Naive B cell (primary cell): Measurements from ENCODE around the gene PFKFB3. TPM values are rescaled to one million over a fixed set of nuclear protein-coding genes. Genes with fewer than 3 reads are reported as not detected.
A peak's percentile ranks its signal among the peaks of the same experiment; 100 is the strongest.
"Not testable (repeated sequence)": the region's sequence is repeated elsewhere in the genome, so short reads cannot be mapped to it uniquely, and the experiment has no call there.

ENCODE experiments used
- ATAC-seq, 2 donors: fragments of 150-1000 bp; cut with Tn5 transposase; 2 replicates each; pipeline ENCODE4 v1.10.0; 2021; ENCODE audit warnings: low read depth in 2 of 2, mild to moderate bottlenecking in 2 of 2, moderate library complexity in 2 of 2
- DNase-seq: peaks from one replicate; pipeline ENCODE4 v3.0.0; 2022
- H3K27ac Mint-ChIP-seq, 6 donors: one replicate each; pipeline ENCODE4 v1.8.0; 2020 to 2022; ENCODE audit warnings: mild to moderate bottlenecking in 6 of 6, mixed read lengths in 6 of 6, moderate library complexity in 5 of 6, inconsistent platforms in 2 of 6
- H3K27me3 Mint-ChIP-seq, 3 donors: one replicate each; pipeline ENCODE4 v1.8.0; 2021 to 2022; ENCODE audit warnings: mixed read lengths in 3 of 3, mild to moderate bottlenecking in 1 of 3
- H3K36me3 Mint-ChIP-seq, 2 donors: one replicate each; pipeline ENCODE4 v1.8.0; 2020 to 2022; ENCODE audit warnings: mixed read lengths in 2 of 2, inconsistent platforms in 1 of 2, mild to moderate bottlenecking in 1 of 2
- H3K4me1 Mint-ChIP-seq, 3 donors: one replicate each; pipeline ENCODE4 v1.8.0; 2020 to 2022; ENCODE audit warnings: mixed read lengths in 3 of 3, inconsistent platforms in 1 of 3, mild to moderate bottlenecking in 1 of 3, moderate library complexity in 1 of 3
- H3K4me3 Mint-ChIP-seq, 8 donors: one replicate each; pipeline ENCODE4 v1.8.0; 2020 to 2022; ENCODE audit warnings: mild to moderate bottlenecking in 8 of 8, mixed read lengths in 8 of 8, moderate library complexity in 8 of 8, inconsistent platforms in 2 of 8
- H3K9me3 Mint-ChIP-seq, 7 donors: one replicate each; pipeline ENCODE4 v1.8.0; 2020 to 2022; ENCODE audit warnings: mixed read lengths in 7 of 7, mild to moderate bottlenecking in 5 of 7, inconsistent platforms in 2 of 7, moderate library complexity in 1 of 7
- polyA plus RNA-seq, 6 donors: library from polyadenylated mRNA; unstranded; fragments of 300-500 nt; fragmentation: Illumina TruSeq; gene quantifications; one replicate each; pipeline ENCODE4 v1.2.3, GENCODE V29; 2021; ENCODE audit warnings: low read depth in 6 of 6

The PFKFB3 gene
- polyA plus RNA-seq, 6 donors from 2014 or later = 2.4 to 8.8 (median 3.3) TPM

DNA sequence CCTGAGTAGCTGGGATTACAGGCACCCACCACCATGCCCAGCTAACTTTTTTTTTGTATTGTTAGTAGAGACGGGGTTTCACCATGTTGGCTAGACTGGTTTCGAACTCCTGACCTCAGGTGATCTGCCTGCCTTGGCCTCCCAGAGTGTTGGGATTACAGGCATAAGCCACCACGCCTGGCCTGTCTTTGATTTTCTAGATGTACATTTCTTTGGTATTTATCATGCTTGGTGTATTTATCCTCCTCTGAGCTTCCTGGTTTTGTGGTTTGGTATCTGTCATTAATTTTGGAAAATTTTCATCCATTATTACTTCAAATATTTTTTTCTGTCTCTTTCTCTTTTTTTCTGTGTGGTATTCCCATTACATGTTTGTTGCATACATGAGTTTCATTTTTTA lies 87.9 kb downstream of the PFKFB3 start:
- not testable (repeated sequence) for H3K27me3 Mint-ChIP-seq, H3K9me3 Mint-ChIP-seq, ATAC-seq, H3K27ac Mint-ChIP-seq, H3K36me3 Mint-ChIP-seq, H3K4me3 Mint-ChIP-seq, DNase-seq
- peaks cover 7 to 15% (median 12%) of the 10 kb centered on the region in 3 donors for H3K4me1 Mint-ChIP-seq

DNA sequence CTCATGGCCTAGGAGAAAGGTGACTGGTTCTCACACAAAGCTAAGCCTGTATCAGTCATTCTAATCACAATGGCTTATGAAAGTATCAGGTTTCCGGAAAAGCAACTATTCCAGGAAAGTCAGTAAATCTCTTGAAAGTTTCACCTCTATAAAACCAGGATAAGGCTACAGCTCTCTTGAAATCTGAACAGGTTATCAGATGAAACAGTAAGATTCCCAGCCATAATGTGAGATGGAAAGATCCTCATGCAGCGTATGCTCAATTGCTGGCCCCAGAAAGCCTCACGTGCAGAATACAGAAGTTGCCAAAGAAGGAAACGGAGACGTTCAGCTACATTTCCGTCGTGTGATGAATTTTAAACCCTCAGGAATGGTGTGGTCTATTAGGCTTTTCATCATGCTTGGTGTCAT lies 90.0 kb downstream of the PFKFB3 start:
- Mint-ChIP-seq H3K36me3 (peaks cover 0 to 7% of the 10 kb centered on the region in 2 donors), H3K9me3 (peaks cover 0 to 7% (median 0%) of the 10 kb centered on the region in 7 donors), H3K27me3 (no peaks in the 10 kb centered on the region), H3K4me3 (no peak overlapping the region), H3K27ac (no peak overlapping the region), H3K4me1 (peaks cover 7 to 35% (median 24%) of the 10 kb centered on the region in 3 donors)
- no peak for ATAC-seq
- DNase-seq = no peak

DNA sequence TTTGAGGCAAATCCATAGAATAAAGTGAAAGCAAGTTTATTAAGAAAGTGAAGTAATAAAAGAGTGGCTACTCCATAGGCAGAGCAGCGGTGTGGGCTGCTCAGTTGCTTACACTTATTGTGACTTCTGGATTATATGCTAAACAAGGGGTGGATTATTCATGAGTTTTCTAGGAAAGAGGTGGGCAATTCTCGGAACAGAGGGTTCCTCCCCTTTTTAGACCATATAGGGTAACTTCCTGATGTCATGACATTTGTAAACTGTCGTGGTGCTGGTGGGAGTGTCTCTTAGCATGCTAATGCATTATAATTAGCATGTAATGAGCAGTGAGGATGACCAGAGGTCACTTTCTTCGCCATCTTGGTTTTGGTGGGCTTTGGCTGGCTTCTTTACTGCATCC lies 93.7 kb downstream of the PFKFB3 start:
- H3K4me3 Mint-ChIP-seq, H3K9me3 Mint-ChIP-seq, ATAC-seq, DNase-seq, H3K27me3 Mint-ChIP-seq, H3K36me3 Mint-ChIP-seq: not testable (repeated sequence)
- Mint-ChIP-seq H3K27ac (peak overlapping the region in 3 of 6 donors; percentile 7 to 61 (median 44)), H3K4me1 (peaks cover 24 to 57% (median 52%) of the 10 kb centered on the region in 3 donors)

DNA sequence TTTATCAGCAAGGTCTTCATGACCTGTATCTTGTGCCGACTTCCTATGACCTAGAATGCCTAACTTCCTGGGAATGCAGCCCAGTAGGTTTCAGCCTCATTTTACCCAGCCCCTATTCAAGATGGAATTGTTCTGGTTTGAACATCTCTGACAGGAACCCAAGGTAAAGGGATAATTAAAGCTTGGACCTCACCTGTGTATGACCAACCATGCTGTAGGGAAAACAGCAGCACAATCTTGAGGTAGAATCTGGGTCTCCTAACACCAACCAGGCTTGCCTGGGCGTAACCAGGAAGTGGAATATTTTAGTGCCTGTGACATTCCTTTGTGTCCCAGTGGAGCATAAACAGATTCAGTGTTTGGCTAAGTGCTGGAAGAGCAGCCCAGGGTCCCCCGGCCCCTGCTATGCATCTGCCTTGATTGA lies 94.1 kb downstream of the PFKFB3 start:
- H3K9me3 Mint-ChIP-seq = peaks cover 0 to 7% (median 0%) of the 10 kb centered on the region in 7 donors
- peaks cover 28 to 57% (median 56%) of the 10 kb centered on the region in 3 donors for H3K4me1 Mint-ChIP-seq
- H3K27ac Mint-ChIP-seq = peak overlapping the region in 4 of 6 donors; percentile 44 to 92 (median 65)
- DNase-seq = no peak
- H3K36me3 Mint-ChIP-seq = peaks cover 0 to 7% of the 10 kb centered on the region in 2 donors
- H3K4me3 Mint-ChIP-seq = no peak overlapping the region
- no peak for ATAC-seq
- H3K27me3 Mint-ChIP-seq = no peaks in the 10 kb centered on the region

DNA sequence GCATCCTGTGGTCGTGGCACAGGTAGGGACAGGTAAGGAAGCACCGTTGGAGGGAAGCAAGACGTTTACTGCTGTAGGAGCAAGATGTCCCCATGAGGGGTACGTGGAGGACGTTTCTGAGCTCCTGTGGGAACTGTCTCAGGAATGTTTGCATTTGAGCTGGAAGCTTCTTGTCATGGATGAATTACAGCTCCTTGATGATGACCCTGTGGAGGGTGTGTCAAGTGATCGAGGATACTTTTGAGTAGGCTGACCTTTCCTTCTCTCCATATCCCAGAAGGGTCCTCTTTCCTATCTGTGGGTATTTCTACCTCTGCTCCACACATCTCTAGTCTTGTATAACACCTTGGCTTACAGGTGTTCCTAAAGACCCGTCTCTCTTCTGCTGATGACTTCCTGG lies 94.8 kb downstream of the PFKFB3 start:
- Mint-ChIP-seq H3K9me3 (peaks cover 0 to 7% (median 0%) of the 10 kb centered on the region in 7 donors), H3K4me3 (no peak overlapping the region), H3K27ac (peak overlapping the region in 4 of 6 donors; percentile 18 to 92 (median 56)), H3K27me3 (no peaks in the 10 kb centered on the region), H3K36me3 (peaks cover 0 to 7% of the 10 kb centered on the region in 2 donors), H3K4me1 (peaks cover 28 to 56% (median 54%) of the 10 kb centered on the region in 3 donors)
- ATAC-seq (no peak), DNase-seq (no peak)

DNA sequence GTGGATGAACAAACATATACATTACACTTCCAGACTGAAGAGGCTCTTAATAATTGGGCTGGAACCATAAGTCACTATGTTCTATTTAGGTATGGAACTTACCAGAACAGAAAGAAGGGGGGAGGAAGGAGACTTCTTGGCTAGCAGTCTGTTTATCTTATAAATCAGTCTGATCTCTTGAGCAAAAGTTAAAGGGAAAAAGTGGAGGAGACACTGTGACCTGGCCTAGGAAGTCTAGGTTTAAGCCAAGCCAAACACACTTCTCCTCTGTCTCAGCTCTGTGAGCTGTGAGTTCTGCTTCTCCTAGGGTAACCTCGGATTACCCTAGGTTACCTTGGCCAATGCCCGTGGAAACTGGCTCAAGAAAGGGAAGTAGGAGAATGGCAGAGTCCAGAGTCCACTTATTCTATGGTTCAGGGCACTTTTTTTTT lies 95.2 kb downstream of the PFKFB3 start:
- H3K9me3 Mint-ChIP-seq = peaks cover 0 to 7% (median 1%) of the 10 kb centered on the region in 7 donors
- no peaks in the 10 kb centered on the region for H3K27me3 Mint-ChIP-seq
- ATAC-seq (no peak), DNase-seq (no peak)
- peak overlapping the region in 3 of 6 donors; percentile 2 to 42 (median 18) for H3K27ac Mint-ChIP-seq
- peaks cover 0 to 7% of the 10 kb centered on the region in 2 donors for H3K36me3 Mint-ChIP-seq
- peaks cover 32 to 61% (median 55%) of the 10 kb centered on the region in 3 donors for H3K4me1 Mint-ChIP-seq
- peak overlapping the region in 1 of 8 donors; percentile 68 for H3K4me3 Mint-ChIP-seq

DNA sequence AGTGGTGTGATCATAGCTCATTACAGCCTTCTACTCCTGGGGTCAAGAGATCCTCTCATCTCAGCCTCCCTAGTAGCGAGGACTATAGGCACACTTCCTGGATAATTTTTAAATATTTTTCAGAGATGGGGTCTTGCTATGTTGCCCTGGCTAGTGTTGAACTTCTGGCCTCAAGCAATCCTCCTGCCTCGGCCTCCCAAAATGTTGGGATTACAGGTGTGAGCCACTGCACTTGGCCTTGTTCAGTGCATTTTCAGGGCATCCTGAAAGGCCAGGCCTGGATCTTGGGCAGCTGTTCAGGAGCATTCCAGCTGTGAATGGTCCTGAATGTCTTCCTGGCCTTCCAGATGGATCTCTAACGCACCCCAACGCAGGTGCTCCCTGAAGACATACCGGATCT lies 95.7 kb downstream of the PFKFB3 start:
- Mint-ChIP-seq H3K4me3 (no peak overlapping the region), H3K27me3 (no peaks in the 10 kb centered on the region), H3K9me3 (peaks cover 0 to 7% (median 1%) of the 10 kb centered on the region in 7 donors), H3K4me1 (peaks cover 35 to 65% (median 60%) of the 10 kb centered on the region in 3 donors), H3K36me3 (peaks cover 0 to 7% of the 10 kb centered on the region in 2 donors), H3K27ac (peak overlapping the region in 1 of 6 donors; percentile 18)
- DNase-seq = no peak
- ATAC-seq = no peak

DNA sequence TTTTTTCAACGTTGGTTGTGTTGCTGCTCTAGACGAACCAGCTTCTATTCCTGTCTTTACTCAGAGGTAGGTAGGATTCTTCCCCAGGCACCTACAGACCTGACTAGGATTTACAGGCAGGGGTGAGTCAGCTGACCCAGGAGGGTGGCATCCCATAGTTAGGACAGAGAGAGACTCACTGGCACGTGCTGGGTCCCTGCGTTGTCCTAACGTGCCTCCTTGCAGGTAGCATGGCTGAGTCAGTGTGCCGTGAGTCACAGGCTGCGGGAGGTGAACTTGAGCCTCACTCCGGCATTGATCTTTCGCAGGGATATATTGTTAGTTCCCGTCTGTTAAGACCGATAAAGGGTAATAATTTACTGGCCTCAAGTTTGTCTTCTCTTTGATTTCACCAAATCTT lies 96.5 kb downstream of the PFKFB3 start:
- Mint-ChIP-seq H3K9me3 (peaks cover 0 to 7% (median 0%) of the 10 kb centered on the region in 7 donors), H3K36me3 (peaks cover 0 to 3% of the 10 kb centered on the region in 2 donors), H3K4me3 (peak overlapping the region in 1 of 8 donors; percentile 47), H3K27me3 (no peaks in the 10 kb centered on the region), H3K27ac (peak overlapping the region in 3 of 6 donors; percentile 33 to 96 (median 92)), H3K4me1 (peaks cover 30 to 71% (median 60%) of the 10 kb centered on the region in 3 donors)
- ATAC-seq = no peak
- no peak for DNase-seq

DNA sequence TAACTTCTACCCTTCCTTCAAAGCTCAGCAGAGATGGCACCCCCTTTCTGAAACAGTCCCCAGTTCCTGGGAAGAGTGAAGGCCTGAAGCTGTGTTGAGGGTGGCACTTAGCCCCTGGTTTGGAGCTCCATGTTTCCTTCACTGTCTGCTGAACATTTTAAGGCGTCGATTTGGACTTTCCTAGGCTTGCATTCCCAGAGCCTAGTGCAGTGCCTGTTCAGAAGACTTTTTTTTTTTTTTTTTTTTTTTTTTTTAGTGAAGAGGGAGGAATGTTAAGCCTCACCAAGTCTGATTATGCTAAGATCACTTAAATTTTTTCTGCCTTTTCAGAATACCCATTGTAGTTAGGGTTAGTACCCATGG lies 97.0 kb downstream of the PFKFB3 start:
- Mint-ChIP-seq H3K4me1 (peaks cover 28 to 70% (median 57%) of the 10 kb centered on the region in 3 donors), H3K27ac (peak overlapping the region; percentile 74 to 97 (median 94)), H3K27me3 (no peaks in the 10 kb centered on the region), H3K4me3 (peak overlapping the region in 7 of 8 donors; percentile 1 to 87 (median 75)), H3K36me3 (no peaks in the 10 kb centered on the region), H3K9me3 (peaks cover 0 to 3% (median 0%) of the 10 kb centered on the region in 7 donors)
- DNase-seq (no peak), ATAC-seq (no peak)

DNA sequence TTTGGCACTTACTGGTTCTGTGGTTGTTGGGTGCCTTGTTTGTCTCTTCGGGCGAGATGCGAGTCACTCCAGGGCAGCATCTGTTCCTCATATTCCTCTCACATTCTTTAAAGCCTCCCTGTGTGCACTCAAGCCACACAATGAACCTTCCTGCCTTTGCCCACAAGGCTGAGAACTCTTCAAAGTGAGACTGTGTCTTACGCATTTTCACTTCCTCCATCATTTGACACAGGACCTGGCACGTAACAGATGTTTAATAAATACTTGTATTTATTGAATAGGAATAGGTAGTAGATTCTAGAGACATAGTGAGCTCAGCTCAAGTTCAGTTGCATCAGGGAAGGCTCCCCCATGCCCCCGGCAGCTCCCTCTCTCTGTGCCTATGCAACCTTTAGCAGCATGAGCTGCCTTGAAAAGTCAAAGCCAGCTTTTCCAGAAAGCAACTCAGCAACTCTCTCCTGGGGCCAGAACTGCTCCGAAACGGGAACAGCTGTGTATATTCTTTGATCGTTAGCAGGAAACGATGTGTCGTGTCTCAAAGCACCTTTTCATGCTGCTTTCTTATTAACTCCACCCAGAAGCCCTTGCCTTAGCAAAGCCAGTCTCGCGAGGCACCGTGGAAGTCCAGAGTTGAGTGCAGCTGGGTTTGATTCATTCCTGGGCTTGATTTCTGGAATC lies 97.5 kb downstream of the PFKFB3 start:
- ATAC-seq (peak; percentile 86), DNase-seq (peak; percentile 76)
- H3K9me3 Mint-ChIP-seq = peaks cover 0 to 1% (median 0%) of the 10 kb centered on the region in 7 donors
- H3K27ac Mint-ChIP-seq = peak overlapping the region; percentile 74 to 97 (median 94)
- H3K4me3 Mint-ChIP-seq = peak overlapping the region; percentile 1 to 87 (median 76)
- no peaks in the 10 kb centered on the region for H3K36me3 Mint-ChIP-seq
- no peaks in the 10 kb centered on the region for H3K27me3 Mint-ChIP-seq
- peaks cover 28 to 65% (median 55%) of the 10 kb centered on the region in 3 donors for H3K4me1 Mint-ChIP-seq

DNA sequence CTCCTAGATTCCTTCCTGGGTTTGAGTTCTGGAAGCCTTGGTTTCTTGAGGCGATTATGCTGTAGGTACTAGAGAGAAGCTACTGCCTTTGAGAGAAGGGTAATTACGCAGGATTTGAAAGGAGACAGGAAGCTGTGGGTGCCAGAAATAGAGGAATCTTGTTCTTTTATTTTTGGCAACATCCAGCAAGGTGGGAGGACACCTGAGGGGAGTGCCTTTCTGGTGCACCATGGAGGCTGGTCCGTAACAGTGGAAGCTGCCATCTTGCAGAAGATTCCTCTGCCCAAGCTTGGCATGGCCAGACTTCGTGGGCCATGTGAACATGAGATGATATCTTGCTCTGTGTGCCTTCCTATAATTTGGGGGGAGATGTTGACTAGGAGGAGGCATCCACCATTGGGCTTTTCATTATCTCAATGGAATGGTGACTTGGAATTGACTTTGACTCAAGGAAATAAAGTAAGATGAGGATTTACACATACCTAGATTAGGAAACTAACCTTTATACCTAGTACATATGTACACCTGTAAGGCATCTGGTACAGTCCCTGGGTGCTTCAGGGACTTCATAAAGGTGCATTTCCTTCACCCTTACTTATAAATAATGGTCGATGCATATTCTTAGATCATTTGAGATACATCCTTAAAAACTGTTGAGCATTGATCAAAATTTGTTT lies 98.2 kb downstream of the PFKFB3 start:
- Mint-ChIP-seq H3K27me3 (no peaks in the 10 kb centered on the region), H3K4me3 (peak overlapping the region in 7 of 8 donors; percentile 66 to 87 (median 76)), H3K27ac (peak overlapping the region; percentile 74 to 97 (median 94)), H3K36me3 (no peaks in the 10 kb centered on the region), H3K4me1 (peaks cover 35 to 65% (median 56%) of the 10 kb centered on the region in 3 donors), H3K9me3 (peaks cover 0 to 1% (median 0%) of the 10 kb centered on the region in 7 donors)
- DNase-seq (no peak), ATAC-seq (no peak)

DNA sequence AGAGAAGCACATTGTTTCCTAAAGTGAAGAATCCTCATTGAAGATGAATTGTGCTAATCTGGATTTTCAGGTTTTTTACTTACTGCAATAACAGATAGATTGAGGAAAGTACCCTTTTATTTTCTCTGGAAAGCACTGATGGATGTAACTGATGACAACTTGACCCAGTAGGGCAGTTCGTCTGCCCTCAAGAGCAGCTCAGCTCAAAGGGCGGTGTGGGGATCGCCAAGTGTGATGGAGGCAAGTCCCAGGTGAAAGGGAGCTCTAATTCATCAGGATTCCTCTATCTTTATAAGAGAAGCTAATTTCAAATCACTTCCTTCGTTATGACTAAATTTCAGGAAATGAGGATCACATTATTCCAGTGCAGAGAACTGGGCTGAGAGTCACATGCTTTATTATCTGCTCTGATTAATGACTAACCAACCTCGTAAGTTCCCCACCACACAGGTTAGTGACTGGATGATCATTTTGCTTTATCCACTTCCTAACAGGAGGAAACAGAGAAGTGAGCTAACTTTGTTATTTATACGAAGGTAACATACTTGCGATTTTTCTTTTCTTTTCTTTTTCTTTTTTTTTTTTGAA lies 98.8 kb downstream of the PFKFB3 start:
- no peaks in the 10 kb centered on the region for H3K27me3 Mint-ChIP-seq
- peaks cover 37 to 71% (median 53%) of the 10 kb centered on the region in 3 donors for H3K4me1 Mint-ChIP-seq
- peaks cover 0 to 1% (median 0%) of the 10 kb centered on the region in 7 donors for H3K9me3 Mint-ChIP-seq
- DNase-seq (no peak), ATAC-seq (no peak)
- H3K36me3 Mint-ChIP-seq = no peaks in the 10 kb centered on the region
- peak overlapping the region in 1 of 8 donors; percentile 6 for H3K4me3 Mint-ChIP-seq
- H3K27ac Mint-ChIP-seq = peak overlapping the region in 3 of 6 donors; percentile 58 to 92 (median 59)
